OCI-LY3 (cell line): Measurements from ENCODE around the gene PDHX.

Experiments
- EZH2phosphoT487 ChIP-seq: fragments of 200-600 bp; shearing (Covaris generic); IDR thresholded peaks from 2 replicates; pipeline ENCODE4 v1.6.1; 2018; ENCODE audit warnings: antibody characterized with exemption, mixed run types, low read depth
- TF ChIP-seq, protein P1 (sequence below): fragments of 200-600, 300-600 bp; sonication (generic); IDR thresholded peaks from 2 replicates; pipeline ENCODE4 v1.5.1; 2014; ENCODE audit warnings: antibody characterized with exemption, low read length, low read depth

GRCh38 chr11:34941688-34942087, 25.3 kb downstream of the PDHX start:
- TF ChIP-seq, protein P1, sequence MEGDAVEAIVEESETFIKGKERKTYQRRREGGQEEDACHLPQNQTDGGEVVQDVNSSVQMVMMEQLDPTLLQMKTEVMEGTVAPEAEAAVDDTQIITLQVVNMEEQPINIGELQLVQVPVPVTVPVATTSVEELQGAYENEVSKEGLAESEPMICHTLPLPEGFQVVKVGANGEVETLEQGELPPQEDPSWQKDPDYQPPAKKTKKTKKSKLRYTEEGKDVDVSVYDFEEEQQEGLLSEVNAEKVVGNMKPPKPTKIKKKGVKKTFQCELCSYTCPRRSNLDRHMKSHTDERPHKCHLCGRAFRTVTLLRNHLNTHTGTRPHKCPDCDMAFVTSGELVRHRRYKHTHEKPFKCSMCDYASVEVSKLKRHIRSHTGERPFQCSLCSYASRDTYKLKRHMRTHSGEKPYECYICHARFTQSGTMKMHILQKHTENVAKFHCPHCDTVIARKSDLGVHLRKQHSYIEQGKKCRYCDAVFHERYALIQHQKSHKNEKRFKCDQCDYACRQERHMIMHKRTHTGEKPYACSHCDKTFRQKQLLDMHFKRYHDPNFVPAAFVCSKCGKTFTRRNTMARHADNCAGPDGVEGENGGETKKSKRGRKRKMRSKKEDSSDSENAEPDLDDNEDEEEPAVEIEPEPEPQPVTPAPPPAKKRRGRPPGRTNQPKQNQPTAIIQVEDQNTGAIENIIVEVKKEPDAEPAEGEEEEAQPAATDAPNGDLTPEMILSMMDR, result no peak
- no peak for TF ChIP-seq EZH2phosphoT487
